Placental pericyte (primary cell): Measurements from ENCODE around the gene HSD17B2. TPM values are rescaled to one million over a fixed set of nuclear protein-coding genes. Genes with fewer than 3 reads are reported as not detected.

Experiments
- total RNA-seq: library from RNA; depleted of rRNA; stranded (reverse); fragments of >200 nt; gene quantifications from 2 replicates; pipeline ENCODE4 v1.2.3, GENCODE V29; 2012

Gene HSD17B2
- total RNA-seq = 19.6 and 120 TPM in 2 replicates

GRCh38 chr16:82034981-82035612, at the start of gene HSD17B2:
Gene HSD17B2, plus strand, starts transcription at chr16:82035253. Its CDS starts 172 bp downstream, at chr16:82035425.

GRCh38 chr16:82011199-82011641, 23.8 kb upstream of the HSD17B2 start, which contains the start of gene SDR42E1:
Gene SDR42E1, minus strand, starts transcription at chr16:82011470. Its CDS starts 10,612 bp downstream, at chr16:82000858.

Other genes with a start within 250 kb of the HSD17B2 start
- gene SDR42E1, start 23.8 kb upstream of the HSD17B2 start, total RNA-seq = 0.22 and 1.3 TPM in 2 replicates
- gene MPHOSPH6, start 135.0 kb downstream of the HSD17B2 start, total RNA-seq = 26.9 and 51.4 TPM in 2 replicates